Endodermal cell (in vitro differentiated cells): ENCODE results near the gene ARHGAP22. TPM values are rescaled to one million over a fixed set of nuclear protein-coding genes. Genes with fewer than 3 reads are reported as not detected.

ENCODE experiments used
- DNase-seq: peaks from one replicate; pipeline ENCODE4 v3.0.0-alpha.2; 2017
- H3K27ac ChIP-seq: 2 replicates; pipeline ENCODE4 v1.5.1; 2013; ENCODE audit warnings: mild to moderate bottlenecking, low read depth, low read length, moderate library complexity
- H3K27me3 ChIP-seq: 2 replicates; pipeline ENCODE4 v1.6.1; 2013; ENCODE audit warnings: mild to moderate bottlenecking, low read length, moderate library complexity; ENCODE audit not compliant: insufficient read depth, control insufficient read depth, poor library complexity, severe bottlenecking
- H3K36me3 ChIP-seq: 2 replicates; pipeline ENCODE4 v1.7.0; 2013; ENCODE audit warnings: mild to moderate bottlenecking, low read length, moderate library complexity; ENCODE audit not compliant: control insufficient read depth, insufficient read depth
- H3K4me1 ChIP-seq: one replicate; pipeline ENCODE4 v1.7.0; 2013; ENCODE audit warnings: low read length; ENCODE audit not compliant: control insufficient read depth, insufficient read depth
- H3K4me3 ChIP-seq: 2 replicates; pipeline ENCODE4 v1.5.1; 2013; ENCODE audit warnings: mild to moderate bottlenecking, low read length, moderate library complexity
- H3K9ac ChIP-seq: 2 replicates; pipeline ENCODE4 v1.6.1; 2013; ENCODE audit warnings: mild to moderate bottlenecking, low read length, moderate library complexity; ENCODE audit not compliant: poor library complexity, severe bottlenecking; ENCODE audit errors: extremely low read depth
- H3K9me3 ChIP-seq: 2 replicates; pipeline ENCODE4 v1.6.1; 2013; ENCODE audit warnings: mild to moderate bottlenecking, low read length, moderate library complexity; ENCODE audit not compliant: control insufficient read depth
- H3K27ac Mint-ChIP-seq: 2 replicates; pipeline ENCODE4 v1.8.0; 2020; ENCODE audit warnings: mixed read lengths
- H3K27me3 Mint-ChIP-seq: 2 replicates; pipeline ENCODE4 v1.8.0; 2021; ENCODE audit warnings: mild to moderate bottlenecking, mixed read lengths; ENCODE audit not compliant: insufficient read depth
- H3K36me3 Mint-ChIP-seq: 2 replicates; pipeline ENCODE4 v1.8.0; 2020; ENCODE audit warnings: low read depth, mixed read lengths
- H3K4me1 Mint-ChIP-seq: 2 replicates; pipeline ENCODE4 v1.8.0; 2020; ENCODE audit warnings: mixed read lengths
- H3K4me3 Mint-ChIP-seq: 2 replicates; pipeline ENCODE4 v1.8.0; 2020; ENCODE audit warnings: mild to moderate bottlenecking, moderate library complexity, mixed read lengths
- H3K9me3 Mint-ChIP-seq: 2 replicates; pipeline ENCODE4 v1.8.0; 2020; ENCODE audit warnings: mild to moderate bottlenecking, mixed read lengths
- WGBS, 2 experiments: methylation state at CpG; one replicate each; pipeline versions ENCODE4 v1.1.5 to v1.1.7; 2013; ENCODE audit warnings: missing lambda C conversion rate in 2 of 2, mixed read lengths in 1 of 2; ENCODE audit not compliant: insufficient coverage in 1 of 2, insufficient read length in 1 of 2; 5-methylcytosine and 5-hydroxymethylcytosine counted together
- total RNA-seq, 2 donors: library from RNA; stranded (reverse); fragmentation: NEBNext Ultra II Directional in 1 of 2; extraction: Animal tissue kit (Norgen Biotek cat#: 25700) in 1 of 2; gene quantifications; 2 replicates in 1 of 2; 3 replicates in 1 of 2; pipeline ENCODE4 v1.2.1, GENCODE V29; 2021
- TF ChIP-seq, protein P1 (sequence below): fragments of 200-600 bp; sonication (generic); conservative IDR thresholded peaks from 2 replicates; pipeline ENCODE4 v1.5.0; 2021; ENCODE audit warnings: antibody characterized with exemption, mild to moderate bottlenecking

Gene ARHGAP22
- total RNA-seq, 2 donors from 2014 or later, result 10.3 to 14.1 TPM

DNA sequence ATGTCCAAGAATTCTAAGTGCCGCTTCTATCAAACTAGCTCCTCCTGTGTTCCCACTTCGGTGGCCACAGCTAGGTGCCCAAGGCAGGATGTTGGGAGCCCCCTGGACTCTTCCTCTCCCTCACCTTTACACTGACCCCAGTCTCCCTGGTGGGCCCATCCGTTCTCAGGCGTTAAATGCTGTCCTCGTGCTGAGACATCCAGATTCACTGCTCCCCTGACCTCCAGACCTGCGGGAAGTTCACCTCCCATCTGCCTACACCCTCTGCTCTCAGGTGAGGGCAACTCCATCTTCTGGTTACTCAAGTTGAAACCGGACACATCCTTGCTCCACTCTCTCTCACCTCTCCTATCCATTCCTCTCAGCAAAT is 114.3 kb downstream of the ARHGAP22 start:
- Histone ChIP-seq H3K27ac (no peak overlapping the region), H3K4me3 (no peak overlapping the region), H3K36me3 (no peaks in the 10 kb centered on the region), H3K4me1 (no peaks in the 10 kb centered on the region), H3K27me3 (peaks cover 33% of the 10 kb centered on the region), H3K9ac (no peak overlapping the region), H3K9me3 (no peaks in the 10 kb centered on the region)
- TF ChIP-seq, protein P1, sequence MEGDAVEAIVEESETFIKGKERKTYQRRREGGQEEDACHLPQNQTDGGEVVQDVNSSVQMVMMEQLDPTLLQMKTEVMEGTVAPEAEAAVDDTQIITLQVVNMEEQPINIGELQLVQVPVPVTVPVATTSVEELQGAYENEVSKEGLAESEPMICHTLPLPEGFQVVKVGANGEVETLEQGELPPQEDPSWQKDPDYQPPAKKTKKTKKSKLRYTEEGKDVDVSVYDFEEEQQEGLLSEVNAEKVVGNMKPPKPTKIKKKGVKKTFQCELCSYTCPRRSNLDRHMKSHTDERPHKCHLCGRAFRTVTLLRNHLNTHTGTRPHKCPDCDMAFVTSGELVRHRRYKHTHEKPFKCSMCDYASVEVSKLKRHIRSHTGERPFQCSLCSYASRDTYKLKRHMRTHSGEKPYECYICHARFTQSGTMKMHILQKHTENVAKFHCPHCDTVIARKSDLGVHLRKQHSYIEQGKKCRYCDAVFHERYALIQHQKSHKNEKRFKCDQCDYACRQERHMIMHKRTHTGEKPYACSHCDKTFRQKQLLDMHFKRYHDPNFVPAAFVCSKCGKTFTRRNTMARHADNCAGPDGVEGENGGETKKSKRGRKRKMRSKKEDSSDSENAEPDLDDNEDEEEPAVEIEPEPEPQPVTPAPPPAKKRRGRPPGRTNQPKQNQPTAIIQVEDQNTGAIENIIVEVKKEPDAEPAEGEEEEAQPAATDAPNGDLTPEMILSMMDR, result no peak
- Mint-ChIP-seq H3K27me3 (peaks cover 32% of the 10 kb centered on the region), H3K4me3 (no peak overlapping the region), H3K36me3 (no peaks in the 10 kb centered on the region), H3K27ac (no peak overlapping the region), H3K4me1 (peaks cover 6% of the 10 kb centered on the region), H3K9me3 (no peaks in the 10 kb centered on the region)
- DNase-seq, result no peak
- WGBS, 2 experiments, result 94 to 98% methylated on average over 7 of the region's 7 CpGs

DNA sequence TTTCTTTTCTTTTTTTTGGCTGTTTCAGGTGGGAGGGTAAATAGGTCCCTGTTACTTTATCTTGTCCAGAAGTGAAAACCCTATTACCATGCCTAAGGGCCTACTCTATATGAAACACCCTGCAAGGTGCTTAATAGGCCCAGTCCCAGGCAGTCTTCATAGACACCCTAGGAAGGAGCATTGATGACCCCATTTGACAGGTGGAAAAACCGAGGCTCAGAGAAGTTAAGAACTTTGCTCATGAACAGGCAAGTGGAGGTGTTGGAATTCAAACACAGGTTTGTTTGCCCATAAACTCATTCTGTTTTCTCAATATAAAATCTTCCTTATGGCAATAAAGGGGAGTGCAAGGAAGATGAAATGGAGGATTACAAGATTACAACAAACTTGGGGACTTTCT is 115.8 kb downstream of the ARHGAP22 start:
- no peak overlapping the region for H3K4me3 Mint-ChIP-seq
- H3K4me1 Mint-ChIP-seq, result peaks cover 15% of the 10 kb centered on the region
- H3K9me3 ChIP-seq, result no peaks in the 10 kb centered on the region
- H3K27me3 Mint-ChIP-seq, result peaks cover 32% of the 10 kb centered on the region
- no peak overlapping the region for H3K27ac Mint-ChIP-seq
- H3K27ac ChIP-seq, result no peak overlapping the region
- DNase-seq, result no peak
- TF ChIP-seq, protein P1, result no peak
- H3K9ac ChIP-seq, result no peak overlapping the region
- WGBS, 2 experiments, result 87% methylated on average over 1 of the region's 1 CpG; no CpG with 5 or more reads in 1 of the 2 experiments
- no peaks in the 10 kb centered on the region for H3K36me3 Mint-ChIP-seq
- no peak overlapping the region for H3K4me3 ChIP-seq
- no peaks in the 10 kb centered on the region for H3K9me3 Mint-ChIP-seq
- H3K36me3 ChIP-seq, result no peaks in the 10 kb centered on the region
- H3K4me1 ChIP-seq, result peaks cover 3% of the 10 kb centered on the region
- peaks cover 40% of the 10 kb centered on the region for H3K27me3 ChIP-seq

DNA sequence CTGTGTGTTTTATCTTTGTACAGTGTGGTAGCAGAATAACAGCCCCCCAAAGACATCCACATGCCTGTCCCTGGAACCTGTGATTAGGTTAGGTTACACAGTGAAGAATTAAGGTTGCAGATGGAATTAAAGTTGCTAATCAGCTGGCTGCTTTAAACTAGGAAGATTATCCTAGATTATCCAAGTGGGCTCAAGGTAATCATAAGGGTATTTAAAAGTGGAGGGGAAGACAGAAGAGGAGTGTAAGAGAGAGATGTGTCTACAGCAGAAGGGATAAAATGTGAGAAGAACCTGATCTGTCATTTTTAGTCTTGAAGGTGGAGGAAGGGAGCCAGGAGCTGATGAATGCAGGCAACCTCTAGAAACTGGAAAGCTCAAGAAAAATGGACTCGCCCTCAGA is 117.6 kb downstream of the ARHGAP22 start:
- TF ChIP-seq, protein P1, result no peak
- H3K4me3 ChIP-seq, result no peak overlapping the region
- H3K27me3 Mint-ChIP-seq, result peaks cover 32% of the 10 kb centered on the region

More for the DNA sequence above, 117.6 kb downstream of the ARHGAP22 start:
- no peak overlapping the region for H3K4me3 Mint-ChIP-seq
- Histone ChIP-seq H3K27me3 (peaks cover 40% of the 10 kb centered on the region), H3K9ac (no peak overlapping the region), H3K27ac (no peak overlapping the region), H3K4me1 (peaks cover 3% of the 10 kb centered on the region), H3K36me3 (no peaks in the 10 kb centered on the region), H3K9me3 (no peaks in the 10 kb centered on the region)
- H3K4me1 Mint-ChIP-seq, result peaks cover 15% of the 10 kb centered on the region
- no peaks in the 10 kb centered on the region for H3K36me3 Mint-ChIP-seq
- WGBS, 2 experiments, result 85 to 92% methylated on average over 1 of the region's 1 CpG
- DNase-seq, result no peak
- no peaks in the 10 kb centered on the region for H3K9me3 Mint-ChIP-seq
- H3K27ac Mint-ChIP-seq, result no peak overlapping the region
